HepG2 (cell line): Measurements from ENCODE around the gene MRO.

ENCODE experiments used
- AGO1 ChIP-seq: fragments of 200-400 bp; formaldehyde crosslinking; IDR thresholded peaks from 2 replicates; pipeline ENCODE4 v1.6.1; 2017; ENCODE audit warnings: mild to moderate bottlenecking, low read depth, low read length, moderate library complexity; ENCODE audit not compliant: poor library complexity, severe bottlenecking
- CTCF ChIP-seq: sonication (generic); formaldehyde crosslinking; IDR thresholded peaks from 2 replicates; pipeline ENCODE4 v1.5.0; 2020; ENCODE audit warnings: mild to moderate bottlenecking, missing genetic modification reagents, moderate library complexity
- E2F1 ChIP-seq: sonication (generic); formaldehyde crosslinking; IDR thresholded peaks from 2 replicates; pipeline ENCODE4 v1.5.0; 2020; ENCODE audit warnings: missing genetic modification reagents
- IKZF4 ChIP-seq: sonication (generic); formaldehyde crosslinking; IDR thresholded peaks from 2 replicates; pipeline ENCODE4 v1.5.1; 2020; ENCODE audit warnings: borderline replicate concordance, mild to moderate bottlenecking, low read depth, missing genetic modification reagents; ENCODE audit errors: not compliant biosample characterization
- KLF12 ChIP-seq: sonication (generic); formaldehyde crosslinking; IDR thresholded peaks from 2 replicates; pipeline ENCODE4 v1.4.0; 2020; ENCODE audit warnings: missing genetic modification reagents, borderline replicate concordance
- MAFG ChIP-seq: sonication (generic); formaldehyde crosslinking; IDR thresholded peaks from 2 replicates; pipeline ENCODE4 v1.5.1; 2020; ENCODE audit warnings: mild to moderate bottlenecking, missing genetic modification reagents
- POLR2AphosphoS5 ChIP-seq: IDR thresholded peaks from 2 replicates; pipeline ENCODE4 v1.6.1; 2012; ENCODE audit warnings: low read depth, low read length
- RBFOX2 ChIP-seq: fragments of 200-400 bp; formaldehyde crosslinking; IDR thresholded peaks from 2 replicates; pipeline ENCODE4 v1.6.1; 2017; ENCODE audit warnings: low read depth, mild to moderate bottlenecking, low read length
- REST ChIP-seq, 2 experiments: IDR thresholded peaks; 2 replicates each; pipeline ENCODE4 v1.6.1; 2011 to 2012; ENCODE audit warnings: low read length in 2 of 2, borderline replicate concordance in 1 of 2, low read depth in 1 of 2, mild to moderate bottlenecking in 1 of 2, moderate library complexity in 1 of 2
- SIN3A ChIP-seq: IDR thresholded peaks from 2 replicates; pipeline ENCODE4 v1.6.1; 2011; ENCODE audit warnings: low read depth, mild to moderate bottlenecking, control low read depth, low read length, borderline replicate concordance
- USF2 ChIP-seq, 2 experiments: sonication (generic) in 1 of 2; formaldehyde crosslinking in 1 of 2; IDR thresholded peaks; 2 replicates each; pipeline versions ENCODE4 v1.5.1 to v1.6.1; 2011 to 2020; ENCODE audit warnings: borderline replicate concordance in 1 of 2, low read depth in 1 of 2, low read length in 1 of 2, mild to moderate bottlenecking in 1 of 2, missing genetic modification reagents in 1 of 2, moderate library complexity in 1 of 2
- ZKSCAN8 ChIP-seq: IDR thresholded peaks from 2 replicates; pipeline ENCODE4 v1.6.1; 2016; ENCODE audit warnings: borderline replicate concordance, missing genetic modification reagents, missing compliant biosample characterization
- ZNF558 ChIP-seq: sonication (generic); formaldehyde crosslinking; IDR thresholded peaks from 2 replicates; pipeline ENCODE4 v1.9.0; 2022; ENCODE audit warnings: mild to moderate bottlenecking, missing genetic modification reagents, borderline replicate concordance

GRCh38 chr18:50747849-50748242 lies 72.0 kb downstream of the MRO start:
- TF ChIP-seq ZKSCAN8 (no peak), RBFOX2 (no peak), KLF12 (no peak), REST (IDR thresholded peaks at IDR 0.05; ENCODE audit: borderline replicate concordance in 1 of 2, low read depth in 1 of 2, low read length in 2 of 2) (no peak), USF2 (IDR thresholded peaks at IDR 0.05; ENCODE audit: low read depth, low read length) (no peak), USF2 (CRISPR knock-in tag; IDR thresholded peaks at IDR 0.05; ENCODE audit: borderline replicate concordance) (no peak), IKZF4 (CRISPR knock-in tag) (no peak), SIN3A (no peak), POLR2AphosphoS5 (no peak), AGO1 (no peak), CTCF (CRISPR knock-in tag) (no peak), ZNF558 (CRISPR knock-in tag) (no peak), E2F1 (CRISPR knock-in tag) (no peak), MAFG (CRISPR knock-in tag) (no peak)
